ENCODE measurements around the gene HABP4.

The HABP4 gene

GRCh38 chr9:96540106-96540505, 90.1 kb downstream of the HABP4 start:
- H3K27ac ChIP-seq (ENCODE audit: low read depth, low read length): no peak overlapping the region
- H3K9ac ChIP-seq (ENCODE audit: low read length): no peak overlapping the region
- H3K27me3 ChIP-seq (ENCODE audit: control insufficient read depth, insufficient read depth, low read length): no peaks in the 10 kb centered on the region
- H3K4me3 ChIP-seq (ENCODE audit: low read length): no peak overlapping the region
- no peaks in the 10 kb centered on the region for H3K36me3 ChIP-seq (ENCODE audit: control insufficient read depth, insufficient read depth, low read length)
- H3K4me1 ChIP-seq (ENCODE audit: control insufficient read depth, insufficient read depth, low read length): no peaks in the 10 kb centered on the region

All from rectal smooth muscle tissue (tissue), 1 donor.